Measurements from ENCODE around the gene SOS2.
"Not testable (repeated sequence)": the region's sequence is repeated elsewhere in the genome, so short reads cannot be mapped to it uniquely, and the experiment has no call there.

SOS2 gene

GRCh38 chr14:50086321-50086711, 145.1 kb downstream of the SOS2 start:
- peaks cover 5% of the 10 kb centered on the region for H3K36me3 Mint-ChIP-seq
- peak overlapping the region; percentile 97 for H3K27ac Mint-ChIP-seq
- H3K9me3 Mint-ChIP-seq: no peaks in the 10 kb centered on the region
- H3K27me3 Mint-ChIP-seq: no peaks in the 10 kb centered on the region
- H3K4me3 Mint-ChIP-seq: peak overlapping the region; percentile 73
- peaks cover 93% of the 10 kb centered on the region for H3K4me1 Mint-ChIP-seq

DNA sequence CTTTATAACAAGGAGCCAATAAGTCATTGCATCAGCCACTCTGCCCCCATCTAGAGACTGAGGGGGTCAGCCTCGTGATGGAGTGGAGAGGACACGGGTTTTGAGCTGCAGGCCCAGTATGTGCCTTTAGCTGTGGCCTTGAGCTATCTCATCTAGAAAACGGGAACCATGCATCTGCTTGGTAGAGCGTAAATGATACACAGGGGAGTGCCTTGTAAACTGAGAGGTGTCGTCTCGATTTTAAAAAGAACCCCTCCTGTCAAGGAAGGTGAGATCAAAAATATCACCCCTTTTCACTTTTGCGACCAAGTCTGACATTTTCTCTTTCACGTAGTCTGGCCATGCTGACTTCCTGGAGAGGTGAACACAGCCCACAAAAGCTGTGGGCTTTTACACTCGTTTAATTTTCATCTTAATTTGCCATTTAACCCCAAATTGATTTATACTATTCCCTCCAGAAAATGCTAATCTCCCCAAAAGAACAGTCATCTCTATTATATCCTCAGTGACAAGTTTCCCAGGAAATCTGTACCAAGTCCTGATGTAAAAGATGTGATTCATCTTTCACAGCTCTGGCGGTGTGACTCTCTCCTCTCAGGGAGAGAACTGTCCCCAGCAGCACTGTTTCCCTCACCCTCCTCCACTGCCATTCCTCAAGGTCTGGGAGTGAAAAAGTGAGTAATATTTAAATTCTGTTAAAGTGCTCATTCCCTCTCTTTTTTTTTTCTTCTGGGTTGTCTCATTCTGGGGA, 145.6 kb downstream of the SOS2 start:
- H3K36me3 Mint-ChIP-seq: peaks cover 4% of the 10 kb centered on the region
- peaks cover 93% of the 10 kb centered on the region for H3K4me1 Mint-ChIP-seq
- no peaks in the 10 kb centered on the region for H3K9me3 Mint-ChIP-seq
- H3K27me3 Mint-ChIP-seq: no peaks in the 10 kb centered on the region
- peak overlapping the region; percentile 97 for H3K27ac Mint-ChIP-seq
- peak overlapping the region; percentile 73 for H3K4me3 Mint-ChIP-seq

GRCh38 chr14:50084666-50085065, 146.7 kb downstream of the SOS2 start:
- H3K4me1 Mint-ChIP-seq: peaks cover 86% of the 10 kb centered on the region
- H3K27ac Mint-ChIP-seq: peak overlapping the region; percentile 97
- H3K9me3 Mint-ChIP-seq: no peaks in the 10 kb centered on the region
- no peaks in the 10 kb centered on the region for H3K27me3 Mint-ChIP-seq
- peak overlapping the region; percentile 48 for H3K4me3 Mint-ChIP-seq
- peaks cover 3% of the 10 kb centered on the region for H3K36me3 Mint-ChIP-seq

DNA sequence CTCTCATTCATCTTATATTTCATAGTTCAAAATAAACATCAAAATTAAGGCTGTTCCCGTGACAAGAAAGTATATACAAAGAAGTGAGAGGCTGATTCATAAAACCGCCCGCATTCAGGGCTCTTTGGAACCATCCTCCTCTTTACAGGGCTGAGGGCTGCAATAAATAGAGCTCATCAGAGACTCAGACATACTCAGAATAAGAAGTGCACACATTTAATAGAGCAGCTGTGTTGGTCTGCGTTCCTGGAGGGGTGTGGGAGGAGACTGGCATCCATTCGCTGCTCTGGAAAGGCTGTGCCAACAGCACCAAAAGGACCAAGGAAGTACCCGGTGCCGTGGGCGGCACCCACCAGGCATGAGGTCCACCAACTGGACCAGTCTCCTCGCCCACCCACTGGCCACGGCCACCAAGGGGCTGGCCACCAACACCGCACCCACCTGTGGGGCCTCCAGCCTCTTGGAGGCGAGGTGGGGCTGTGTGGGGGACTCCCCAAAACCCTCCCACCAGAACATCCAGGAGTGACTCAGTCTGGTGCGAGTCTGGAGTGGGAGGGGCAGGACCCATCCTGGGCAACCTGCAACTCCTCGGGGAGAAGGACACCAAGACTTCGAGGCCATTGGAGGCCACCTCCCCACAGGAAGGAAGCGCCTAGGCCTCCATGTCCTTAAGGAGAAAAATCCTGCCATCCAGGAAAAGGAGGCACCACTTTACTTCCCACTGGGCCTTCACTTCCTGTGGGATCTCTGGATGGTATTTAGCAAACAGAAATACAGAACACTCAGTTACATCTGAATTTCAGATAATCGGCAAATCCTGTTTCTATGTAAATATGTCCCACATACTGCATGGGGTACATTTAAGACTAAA, 147.7 kb downstream of the SOS2 start:
- Mint-ChIP-seq H3K36me3 (peaks cover 3% of the 10 kb centered on the region), H3K27ac (peak overlapping the region; percentile 97), H3K9me3 (no peaks in the 10 kb centered on the region), H3K4me3 (peak overlapping the region; percentile 11), H3K4me1 (peaks cover 81% of the 10 kb centered on the region), H3K27me3 (no peaks in the 10 kb centered on the region)

GRCh38 chr14:50082784-50083466, 148.5 kb downstream of the SOS2 start:
- peaks cover 74% of the 10 kb centered on the region for H3K4me1 Mint-ChIP-seq
- H3K27ac Mint-ChIP-seq: peak overlapping the region; percentile 97
- no peaks in the 10 kb centered on the region for H3K9me3 Mint-ChIP-seq
- no peaks in the 10 kb centered on the region for H3K27me3 Mint-ChIP-seq
- H3K36me3 Mint-ChIP-seq: peaks cover 3% of the 10 kb centered on the region
- peak overlapping the region; percentile 11 for H3K4me3 Mint-ChIP-seq

DNA sequence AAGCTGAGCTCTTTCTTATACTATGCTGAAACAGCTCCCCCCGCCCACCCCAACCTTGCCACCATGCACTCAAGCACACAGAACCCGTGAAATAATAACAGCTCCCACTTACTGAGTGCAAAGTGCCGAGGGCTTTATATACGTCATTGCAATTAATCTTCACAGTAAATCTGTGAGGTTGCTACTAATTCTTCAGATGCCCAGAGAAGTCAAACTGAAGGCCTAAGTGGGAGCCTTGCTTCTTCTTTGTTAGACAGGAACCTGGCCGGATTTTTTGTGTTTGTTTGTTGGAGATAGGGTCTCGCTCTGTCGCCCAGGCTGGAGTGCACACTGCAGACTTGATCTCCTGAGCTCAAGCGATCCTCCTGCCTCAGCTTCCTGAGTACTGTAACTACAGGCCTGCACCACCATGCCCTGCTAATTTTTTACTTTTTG, 149.1 kb downstream of the SOS2 start:
- Mint-ChIP-seq H3K36me3 (peaks cover 3% of the 10 kb centered on the region), H3K4me3 (peak overlapping the region; percentile 11), H3K9me3 (no peaks in the 10 kb centered on the region), H3K4me1 (peaks cover 72% of the 10 kb centered on the region), H3K27ac (peak overlapping the region; percentile 97), H3K27me3 (no peaks in the 10 kb centered on the region)

GRCh38 chr14:50079103-50079502, 152.3 kb downstream of the SOS2 start:
- H3K9me3 Mint-ChIP-seq, H3K4me3 Mint-ChIP-seq, H3K27me3 Mint-ChIP-seq, H3K36me3 Mint-ChIP-seq: not testable (repeated sequence)
- H3K27ac Mint-ChIP-seq: peak overlapping the region; percentile 65
- peaks cover 60% of the 10 kb centered on the region for H3K4me1 Mint-ChIP-seq

- peaks cover 40% of the 10 kb centered on the region for H3K4me1 Mint-ChIP-seq
- peaks cover 12% of the 10 kb centered on the region for H3K36me3 Mint-ChIP-seq
- not testable (repeated sequence) for H3K4me3 Mint-ChIP-seq, H3K27ac Mint-ChIP-seq, H3K9me3 Mint-ChIP-seq, H3K27me3 Mint-ChIP-seq
Observed at GRCh38 chr14:50073663-50074062, 157.7 kb downstream of the SOS2 start.

GRCh38 chr14:50072395-50072794, 159.0 kb downstream of the SOS2 start:
- Mint-ChIP-seq H3K27ac (peak overlapping the region; percentile 76), H3K4me3 (no peak overlapping the region), H3K4me1 (peaks cover 47% of the 10 kb centered on the region), H3K36me3 (peaks cover 14% of the 10 kb centered on the region), H3K9me3 (no peaks in the 10 kb centered on the region), H3K27me3 (no peaks in the 10 kb centered on the region)

DNA sequence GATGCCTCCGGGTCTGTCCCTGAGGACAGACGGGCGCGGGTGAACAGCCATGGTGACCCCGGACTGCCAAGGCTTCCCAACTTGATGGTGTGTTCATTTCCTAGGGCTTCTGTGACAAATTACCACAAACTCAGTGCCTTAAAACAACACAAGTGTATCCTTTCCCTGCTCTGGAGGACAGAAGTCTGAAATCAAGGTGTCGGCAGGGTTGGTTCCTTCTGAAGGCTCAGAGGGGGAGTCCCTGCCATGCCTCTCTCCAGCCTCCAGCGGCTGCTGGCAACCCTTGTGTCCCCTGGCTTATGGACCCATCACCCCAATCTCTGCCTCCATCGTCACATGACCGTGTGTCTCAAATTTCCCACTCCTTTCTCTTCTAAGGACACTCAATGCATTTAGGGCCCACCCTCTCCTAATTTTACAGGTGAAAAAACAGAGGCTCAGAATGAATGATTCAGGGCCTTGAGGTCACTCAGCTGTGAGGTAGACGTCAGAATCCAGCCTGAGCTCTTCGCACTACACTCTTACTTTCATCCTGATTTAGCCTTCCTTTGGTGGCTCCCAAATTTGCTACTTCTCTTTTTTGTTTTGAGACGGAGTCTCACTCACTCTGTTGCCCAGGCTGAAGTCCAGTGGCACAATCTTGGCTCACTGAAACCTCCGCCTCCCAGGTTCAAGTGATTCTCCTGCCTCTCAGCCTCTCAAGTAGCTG, 160.4 kb downstream of the SOS2 start:
- no peak overlapping the region for H3K27ac Mint-ChIP-seq
- H3K4me3 Mint-ChIP-seq: no peak overlapping the region
- no peaks in the 10 kb centered on the region for H3K27me3 Mint-ChIP-seq
- H3K4me1 Mint-ChIP-seq: peaks cover 48% of the 10 kb centered on the region
- H3K9me3 Mint-ChIP-seq: no peaks in the 10 kb centered on the region
- H3K36me3 Mint-ChIP-seq: peaks cover 10% of the 10 kb centered on the region

DNA sequence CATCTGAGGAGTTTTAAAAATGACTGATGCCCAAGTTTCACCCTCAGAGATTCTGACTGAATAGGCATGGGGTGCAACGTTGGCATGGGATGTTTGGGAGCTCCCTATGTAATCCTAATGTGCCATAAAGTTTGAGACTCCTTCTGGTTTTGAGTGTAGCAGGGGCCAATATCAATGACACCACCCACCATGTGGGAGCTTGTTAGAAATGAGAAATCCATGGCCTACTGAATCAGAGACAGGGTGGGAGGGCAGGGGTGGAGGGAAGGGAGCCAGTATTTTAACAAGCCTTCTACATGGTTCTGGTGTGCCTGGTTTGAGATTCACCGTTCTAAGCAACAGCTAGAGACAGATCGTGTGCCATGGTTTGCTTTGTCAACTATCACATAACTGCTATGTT, 161.1 kb downstream of the SOS2 start:
- Mint-ChIP-seq H3K36me3 (peaks cover 10% of the 10 kb centered on the region), H3K27me3 (no peaks in the 10 kb centered on the region), H3K4me1 (peaks cover 53% of the 10 kb centered on the region)

DNA sequence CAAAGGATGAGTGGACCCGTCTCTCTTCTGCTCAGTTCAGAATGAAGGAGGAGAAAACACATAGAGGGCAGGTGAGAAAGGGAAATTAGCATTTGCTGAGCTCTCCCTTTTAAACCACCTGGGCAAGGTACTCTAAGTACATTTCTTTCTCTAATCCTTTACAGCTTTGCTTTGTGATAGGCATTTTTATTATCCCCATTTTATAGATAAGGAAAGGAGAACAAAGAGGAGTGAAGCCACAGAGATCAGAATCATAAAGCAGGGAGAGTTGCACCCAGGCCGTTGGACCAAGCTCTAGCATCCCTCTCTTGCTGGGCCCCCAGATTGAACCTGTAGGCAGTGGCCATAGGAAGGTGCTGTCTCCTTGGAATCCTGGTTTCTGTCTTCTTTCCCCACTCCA, 162.1 kb downstream of the SOS2 start:
- H3K36me3 Mint-ChIP-seq: peaks cover 7% of the 10 kb centered on the region
- no peaks in the 10 kb centered on the region for H3K9me3 Mint-ChIP-seq
- H3K27me3 Mint-ChIP-seq: no peaks in the 10 kb centered on the region
- no peak overlapping the region for H3K27ac Mint-ChIP-seq
- H3K4me1 Mint-ChIP-seq: peaks cover 58% of the 10 kb centered on the region
- no peak overlapping the region for H3K4me3 Mint-ChIP-seq

More for the DNA sequence above, 161.1 kb downstream of the SOS2 start:
- Mint-ChIP-seq H3K27ac (no peak overlapping the region), H3K4me3 (no peak overlapping the region), H3K9me3 (no peaks in the 10 kb centered on the region)

DNA sequence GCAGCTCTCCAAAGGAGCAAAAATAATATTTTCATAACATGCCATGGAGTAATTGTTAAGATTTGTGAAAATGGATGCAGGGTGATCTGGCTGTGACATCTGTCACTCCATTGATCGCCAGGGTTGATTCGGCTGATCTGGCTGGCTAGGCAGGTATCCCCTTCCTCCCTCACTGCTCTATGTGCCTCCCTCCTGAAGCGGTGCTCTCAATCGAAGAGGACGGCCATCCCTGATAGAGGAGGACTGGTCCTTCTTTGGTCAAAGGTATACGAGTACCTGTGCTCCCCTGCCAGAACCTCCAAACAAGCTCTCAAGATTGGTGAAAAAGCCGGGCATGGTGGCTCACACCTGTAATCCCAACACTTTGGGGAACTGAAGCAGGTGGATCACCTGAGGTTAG, 162.9 kb downstream of the SOS2 start:
- Mint-ChIP-seq H3K27me3 (no peaks in the 10 kb centered on the region), H3K36me3 (peaks cover 7% of the 10 kb centered on the region), H3K27ac (no peak overlapping the region), H3K4me1 (peaks cover 66% of the 10 kb centered on the region), H3K9me3 (no peaks in the 10 kb centered on the region), H3K4me3 (no peak overlapping the region)

DNA sequence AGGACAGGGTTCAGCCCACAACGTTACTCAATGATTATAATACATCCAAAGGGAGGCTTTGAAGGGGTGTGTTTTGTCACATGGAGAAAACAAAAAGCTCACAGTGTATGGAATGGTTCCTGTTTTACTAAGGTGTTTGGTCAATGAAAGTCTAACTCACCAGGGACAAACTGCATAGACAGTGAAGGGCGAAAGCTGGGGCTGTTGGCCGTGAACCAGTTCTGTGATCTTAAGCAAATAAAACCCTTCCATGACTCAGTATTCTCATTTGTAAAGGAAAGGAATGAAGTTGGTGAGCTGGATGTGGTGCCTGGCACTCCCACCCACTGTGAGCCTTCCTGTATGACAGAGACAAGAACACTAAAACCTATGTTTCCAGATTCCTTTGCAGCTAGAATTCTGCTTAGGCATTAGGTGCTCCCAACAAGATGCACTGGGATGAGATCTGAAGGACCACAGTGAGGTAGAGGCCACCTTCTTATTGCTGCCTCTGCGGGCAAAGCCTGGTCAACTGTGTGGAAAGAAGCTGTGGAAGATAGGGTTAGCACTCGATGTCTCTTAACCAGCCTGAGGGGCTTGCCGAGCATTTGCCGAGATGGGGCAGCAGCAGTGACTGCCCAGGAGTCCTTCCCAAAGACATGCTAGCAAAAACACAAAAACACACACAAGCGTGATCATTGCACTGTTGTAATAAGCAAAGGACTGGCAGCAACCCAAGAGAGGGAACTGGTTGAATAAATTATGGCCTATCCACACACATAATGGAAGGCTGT, 163.5 kb downstream of the SOS2 start:
- Mint-ChIP-seq H3K9me3 (no peaks in the 10 kb centered on the region), H3K36me3 (peaks cover 5% of the 10 kb centered on the region), H3K4me1 (peaks cover 70% of the 10 kb centered on the region), H3K27ac (peak overlapping the region; percentile 11), H3K27me3 (no peaks in the 10 kb centered on the region), H3K4me3 (no peak overlapping the region)
